Pulmonary artery endothelial cell (primary cell): ENCODE measurements around the gene OVCH1. TPM values are rescaled to one million over a fixed set of nuclear protein-coding genes. Genes with fewer than 3 reads are reported as not detected.

ENCODE experiments used
- DNase-seq: peaks from one replicate; pipeline ENCODE4 v3.0.0-alpha.2; 2011; ENCODE audit warnings: low read depth, low spot score
- total RNA-seq: library from RNA; depleted of rRNA; stranded (reverse); fragments of >200 nt; gene quantifications from 2 replicates; pipeline ENCODE4 v1.2.3, GENCODE V29; 2014

OVCH1 gene
- 0.21 TPM in 1 of 2 replicates, not detected in the other for total RNA-seq

DNA sequence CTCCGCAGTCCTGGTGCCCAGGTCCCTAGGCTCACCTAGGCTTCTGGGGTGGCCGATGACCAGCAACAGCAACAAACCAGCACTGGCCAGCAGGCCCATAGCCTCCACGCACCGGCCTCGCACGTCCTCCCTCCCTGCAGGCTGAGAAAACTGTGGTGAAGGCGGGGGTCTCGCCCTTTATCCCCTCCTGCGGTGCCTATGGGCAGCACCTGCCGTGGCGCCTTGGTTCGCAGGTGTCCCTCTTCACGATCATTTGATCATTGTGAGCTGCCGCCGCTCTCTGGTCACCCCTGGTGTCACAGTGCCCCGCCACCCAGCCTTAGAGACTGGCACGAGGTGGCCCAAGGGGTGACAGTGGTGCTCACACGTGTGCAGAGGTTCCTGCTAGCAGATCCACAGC, at the start of gene OVCH1:
Gene OVCH1, minus strand, starts transcription at position 99 of the 400 bp plus-strand sequence. Its CDS starts 0 bp downstream, at position 99.
- DNase-seq, result no peak

DNA sequence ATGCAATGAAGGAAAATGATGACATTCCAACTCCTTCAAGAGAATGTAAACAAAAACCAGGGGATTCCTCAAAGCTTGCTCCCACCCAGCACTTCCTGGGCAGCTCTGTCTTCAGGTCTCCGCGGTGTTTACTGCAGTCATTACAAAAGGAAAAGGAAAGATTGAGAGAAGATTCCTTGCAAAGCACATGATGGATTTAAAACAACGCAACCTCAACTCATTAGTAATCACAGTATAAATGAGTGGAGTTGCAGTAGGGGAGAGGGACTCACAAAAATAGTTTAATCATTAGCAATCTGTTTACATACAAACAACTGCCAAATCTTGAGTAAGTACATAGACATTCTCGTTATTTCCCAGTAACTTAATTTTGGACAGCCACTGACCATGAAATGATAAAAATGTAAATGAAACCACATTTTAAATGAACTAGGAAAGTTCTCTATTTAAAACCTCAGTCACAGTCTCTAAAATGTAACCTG, 49.7 kb upstream of the OVCH1 start:
- no peak for DNase-seq

DNA sequence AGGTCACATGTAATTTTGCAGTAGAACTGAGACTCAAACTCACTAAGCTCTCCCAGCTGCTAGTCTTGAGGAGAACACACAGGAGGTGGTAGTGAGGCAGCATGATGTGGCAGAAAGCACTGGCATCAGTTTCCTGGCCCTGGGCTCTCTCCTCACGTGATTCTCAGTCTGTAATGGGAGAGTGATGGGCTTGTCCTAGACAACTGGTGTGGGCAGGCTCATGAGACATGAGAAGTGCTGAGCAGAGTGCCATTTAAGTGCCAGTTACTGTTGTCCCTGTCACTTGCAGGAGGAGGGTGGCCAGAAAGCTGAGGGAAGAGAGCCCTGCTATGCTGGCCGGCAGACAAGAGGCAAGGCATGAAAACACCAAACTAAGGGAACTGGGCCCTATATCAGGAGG, 48.5 kb upstream of the OVCH1 start:
- DNase-seq, result no peak

DNA sequence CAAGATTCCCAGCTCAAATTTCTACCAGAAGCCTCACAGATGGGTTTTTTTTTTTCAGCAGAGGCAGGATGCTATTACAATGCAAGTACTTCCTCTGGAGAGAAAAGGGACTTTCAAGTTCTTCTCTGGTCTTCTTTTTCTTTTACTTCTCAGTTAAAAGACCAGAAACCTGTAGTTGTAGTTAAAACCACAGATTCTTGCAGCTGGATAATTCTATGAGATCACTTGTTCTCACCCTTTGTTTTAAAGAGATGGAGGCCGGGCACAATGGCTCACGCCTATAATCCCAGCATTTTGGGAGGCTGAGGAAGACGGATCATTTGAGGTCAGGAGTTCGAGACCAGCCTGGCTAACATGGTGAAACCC, 47.6 kb upstream of the OVCH1 start:
- no peak for DNase-seq

- DNase-seq, result no peak
Observed at GRCh38 chr12:29544428-29545101, 47.1 kb upstream of the OVCH1 start.

GRCh38 chr12:29543036-29543435, 45.5 kb upstream of the OVCH1 start:
- DNase-seq, result no peak

GRCh38 chr12:29537298-29537697, 39.8 kb upstream of the OVCH1 start:
- DNase-seq, result no peak

DNA sequence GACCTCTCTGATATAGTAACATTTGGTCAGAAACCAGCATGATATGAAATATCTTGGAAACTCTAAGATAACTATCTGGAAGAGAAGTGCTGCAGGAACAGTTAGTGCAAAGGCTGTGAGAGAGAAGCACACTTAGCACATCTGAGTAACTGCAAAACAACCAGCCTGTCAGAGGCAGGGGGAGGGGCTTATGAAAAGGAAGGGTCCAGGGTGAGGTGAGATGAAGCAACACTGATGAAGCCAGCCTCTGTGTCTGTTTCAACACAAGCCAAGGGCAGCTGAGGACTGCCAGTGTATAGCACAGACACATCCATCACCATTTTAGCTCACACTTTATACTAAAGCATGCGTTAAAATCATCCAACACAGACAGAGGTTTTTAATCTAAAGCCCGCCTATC, 37.4 kb upstream of the OVCH1 start:
- no peak for DNase-seq

GRCh38 chr12:29533815-29534489, 36.5 kb upstream of the OVCH1 start:
- no peak for DNase-seq

DNA sequence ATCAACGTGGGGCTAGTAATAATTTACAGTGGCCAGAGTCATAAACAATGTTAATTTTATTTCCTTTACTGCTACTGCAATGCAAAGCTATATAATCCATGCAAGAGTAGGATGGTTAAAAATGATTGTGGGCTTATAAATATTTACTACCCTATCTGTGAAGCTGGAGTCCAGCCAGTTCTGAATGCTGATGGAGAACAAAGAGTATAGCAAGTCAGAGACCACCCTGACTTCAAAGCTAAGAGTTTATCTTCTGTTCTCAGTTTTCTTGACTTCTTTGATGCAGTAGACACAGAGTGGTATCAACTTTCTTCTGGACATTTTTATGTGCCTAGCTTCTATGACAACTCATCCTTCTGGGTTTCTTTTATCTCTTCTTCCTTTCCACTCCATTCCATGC, 34.0 kb upstream of the OVCH1 start:
- no peak for DNase-seq

- no peak for DNase-seq
Observed at GRCh38 chr12:29530436-29530835, 33.0 kb upstream of the OVCH1 start.

- DNase-seq, result no peak
Observed at GRCh38 chr12:29528161-29528560, 30.7 kb upstream of the OVCH1 start.

DNA sequence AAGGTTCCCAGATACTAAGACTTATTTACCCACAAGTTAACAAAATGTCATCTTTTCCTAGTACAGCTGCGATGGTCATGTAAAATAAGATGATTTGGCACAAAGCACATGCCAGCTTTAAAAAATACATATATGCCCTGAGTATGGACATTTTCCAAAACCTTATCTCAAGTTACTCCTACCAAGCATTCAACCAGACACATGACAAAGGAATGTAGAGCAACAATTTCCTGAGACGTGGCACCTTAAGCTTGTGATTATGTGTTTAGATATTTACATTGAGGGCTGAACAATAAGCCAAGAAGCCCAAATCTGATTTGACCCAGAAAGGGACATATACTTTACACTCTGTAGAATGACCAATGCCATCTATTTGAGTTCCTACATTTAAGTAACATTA, 24.5 kb upstream of the OVCH1 start:
- DNase-seq, result no peak

GRCh38 chr12:29519585-29520182, 22.2 kb upstream of the OVCH1 start:
- DNase-seq, result peak; percentile 5

DNA sequence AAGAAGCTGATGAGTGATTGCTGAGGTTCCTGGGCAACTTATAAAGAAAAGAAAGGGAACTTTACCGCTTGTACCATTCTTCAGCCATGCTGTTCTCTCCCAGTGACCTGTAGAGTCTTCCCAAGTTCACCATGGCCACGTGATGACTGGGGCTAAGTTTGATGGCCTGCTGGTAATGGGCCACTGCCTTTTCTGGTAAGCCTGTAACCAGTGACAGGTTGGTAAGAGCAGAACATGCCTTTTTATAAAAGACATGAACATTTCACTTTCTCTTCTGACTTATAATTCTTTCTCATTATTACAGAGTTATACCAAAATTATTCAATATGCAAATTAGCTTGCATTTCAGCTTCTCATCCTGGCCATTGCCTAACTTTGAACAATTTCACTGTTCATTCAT, 20.9 kb upstream of the OVCH1 start:
- DNase-seq, result no peak

- DNase-seq, result no peak
Observed at GRCh38 chr12:29517264-29517663, 19.8 kb upstream of the OVCH1 start.

- DNase-seq, result no peak
Observed at GRCh38 chr12:29516431-29516875, 19.0 kb upstream of the OVCH1 start.

DNA sequence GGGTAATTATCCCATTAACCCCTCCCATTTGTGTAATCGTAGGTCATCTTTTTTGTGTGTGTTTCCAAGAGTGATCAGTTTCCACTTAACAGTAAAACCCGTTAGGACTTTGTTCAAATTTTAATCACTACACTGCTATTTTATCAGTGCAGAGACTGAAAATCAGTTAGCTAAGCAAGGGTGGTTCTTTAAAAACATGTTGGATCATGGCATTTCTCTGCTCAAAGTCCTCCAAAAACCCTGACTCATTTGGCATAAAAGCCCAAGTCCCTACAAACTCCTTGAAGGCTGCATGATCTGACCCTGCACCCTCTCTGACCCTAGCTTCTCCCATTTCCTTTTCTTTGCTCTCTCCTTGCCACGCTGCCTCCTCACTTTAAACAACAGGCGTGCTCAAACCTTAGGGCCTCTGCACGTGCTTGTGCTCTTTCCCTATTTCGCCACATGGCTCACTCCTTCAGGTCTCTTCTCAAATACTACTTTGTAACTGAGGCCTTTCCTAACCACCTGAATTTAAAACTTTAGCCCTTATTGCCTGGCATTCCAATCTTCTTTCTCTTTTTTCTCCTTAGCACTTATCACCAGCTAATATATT, 13.2 kb upstream of the OVCH1 start:
- DNase-seq, result no peak

GRCh38 chr12:29509503-29509902, 12.0 kb upstream of the OVCH1 start:
- no peak for DNase-seq

DNA sequence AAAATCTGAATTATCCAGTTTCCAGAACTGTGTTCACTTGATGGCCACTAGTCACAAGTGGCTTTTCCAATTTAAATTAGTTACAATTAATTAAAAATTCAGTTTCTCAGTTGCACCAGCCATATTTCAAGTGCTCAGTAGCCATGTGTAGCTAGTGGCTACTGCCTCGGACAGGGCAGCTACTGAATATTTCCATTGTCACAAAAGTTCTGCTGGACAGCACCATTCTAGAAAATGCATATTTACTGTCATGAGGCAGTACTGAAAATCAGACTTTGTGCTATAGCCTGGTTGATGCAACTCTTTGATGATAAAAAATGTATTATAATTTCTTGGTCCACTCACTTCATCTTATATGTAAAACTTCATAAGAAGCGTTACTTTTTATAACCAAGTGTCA, 11.5 kb upstream of the OVCH1 start:
- DNase-seq, result no peak

GRCh38 chr12:29505122-29505521, 7.6 kb upstream of the OVCH1 start:
- no peak for DNase-seq

DNA sequence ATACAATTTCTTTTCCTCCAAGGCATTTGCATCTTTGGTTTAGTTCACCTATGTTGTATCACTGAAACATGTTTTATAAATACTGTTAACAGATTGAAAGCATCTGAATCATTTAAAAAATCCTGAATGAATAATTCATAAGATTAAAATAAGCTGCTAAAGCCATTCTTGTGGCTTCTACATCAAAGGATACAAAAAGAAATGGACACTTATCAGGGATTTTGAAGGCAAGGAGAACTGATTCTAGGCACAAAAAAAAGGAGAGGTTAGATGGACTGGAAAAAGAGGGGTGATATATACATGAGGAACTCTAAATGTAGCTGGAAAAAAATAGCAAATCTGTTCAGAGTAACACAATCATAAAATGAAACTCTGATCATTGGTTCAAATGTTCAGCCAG, 5.8 kb upstream of the OVCH1 start:
- DNase-seq, result no peak
